SK-N-SH (cell line): ENCODE data around the gene GDPGP1. TPM values are rescaled to one million over a fixed set of nuclear protein-coding genes. Genes with fewer than 3 reads are reported as not detected.
"Not testable (repeated sequence)": the region's sequence is repeated elsewhere in the genome, so short reads cannot be mapped to it uniquely, and the experiment has no call there.

Source experiments
- CTCF ChIA-PET: fragments of 300-600, 350-600 bp; formaldehyde crosslinking; extraction: SDS; loops from one replicate; lab custom pipeline; 2021; lab: Yijun Ruan, JAX
- POLR2A ChIA-PET: fragments of 350-600 bp; sonication (Branson Sonifier 250); formaldehyde crosslinking; extraction: SDS; loops from one replicate; lab custom pipeline; 2020; ENCODE audit warnings: antibody characterized with exemption, inconsistent platforms; lab: Yijun Ruan, JAX
- DNase-seq: peaks from one replicate; pipeline ENCODE4 v3.0.0; 2012
- H2AFZ ChIP-seq: fragments of 200-600 bp; sonication (generic); 2 replicates; pipeline ENCODE4 v1.8.1; 2016; ENCODE audit warnings: antibody characterized with exemption, mild to moderate bottlenecking, low read depth
- H3F3A ChIP-seq: fragments of 200-600 bp; sonication (generic); replicated peaks from 2 replicates; pipeline ENCODE3; 2016; ENCODE audit warnings: antibody characterized with exemption, mild to moderate bottlenecking; ENCODE audit not compliant: insufficient read depth
- H3K27ac ChIP-seq, 2 experiments: fragments of 200-500 bp in 1 of 2; fragments of 200-600 bp in 1 of 2; sonication (Bioruptor generic) in 1 of 2; sonication (generic), shearing (Covaris generic) in 1 of 2; 2 replicates each; pipeline versions ENCODE4 v1.5.1 to v1.6.1; 2014 to 2016; ENCODE audit warnings: low read depth in 2 of 2, inconsistent platforms in 1 of 2, low read length in 1 of 2, mild to moderate bottlenecking in 1 of 2, mixed read lengths in 1 of 2
- H3K27me3 ChIP-seq: fragments of 200-600 bp; sonication (generic), shearing (Covaris generic); 2 replicates; pipeline ENCODE4 v1.6.1; 2016; ENCODE audit warnings: mixed run types; ENCODE audit not compliant: insufficient read depth
- H3K36me3 ChIP-seq, 2 experiments: fragments of 200-500 bp in 1 of 2; fragments of 200-600 bp in 1 of 2; sonication (Bioruptor generic) in 1 of 2; sonication (generic) in 1 of 2; replicated peaks in 1 of 2; 2 replicates each; pipeline versions ENCODE3 to v1.5.1; 2014 to 2016; ENCODE audit warnings: low read length in 1 of 2, mild to moderate bottlenecking in 1 of 2; ENCODE audit not compliant: insufficient read depth in 2 of 2, control insufficient read depth in 1 of 2
- H3K4me1 ChIP-seq, 2 experiments: fragments of 200-500 bp in 1 of 2; fragments of 200-600 bp in 1 of 2; sonication (Bioruptor generic) in 1 of 2; sonication (generic), shearing (Covaris generic) in 1 of 2; 2 replicates each; pipeline versions ENCODE4 v1.5.1 to v1.6.1; 2014 to 2016; ENCODE audit warnings: low read depth in 1 of 2, low read length in 1 of 2, mixed run types in 1 of 2; ENCODE audit not compliant: insufficient read depth in 2 of 2, control insufficient read depth in 1 of 2
- H3K4me2 ChIP-seq: fragments of 200-600 bp; sonication (generic), shearing (Covaris generic); 2 replicates; pipeline ENCODE4 v1.6.1; 2017; ENCODE audit warnings: mixed run types
- H3K4me3 ChIP-seq, 2 experiments: fragments of 200-500 bp in 1 of 2; fragments of 200-600 bp in 1 of 2; sonication (Bioruptor generic) in 1 of 2; sonication (generic), shearing (Covaris generic) in 1 of 2; 2 replicates each; pipeline versions ENCODE4 v1.5.1 to v1.8.1; 2014 to 2016; ENCODE audit warnings: low read depth in 2 of 2, inconsistent platforms in 1 of 2, low read length in 1 of 2, mild to moderate bottlenecking in 1 of 2, mixed read lengths in 1 of 2, moderate library complexity in 1 of 2
- H3K79me2 ChIP-seq: fragments of 200-600 bp; sonication (generic); 2 replicates; pipeline ENCODE4 v1.8.1; 2017; ENCODE audit warnings: mild to moderate bottlenecking; ENCODE audit not compliant: insufficient read depth
- H3K9ac ChIP-seq: fragments of 200-600 bp; sonication (generic); 2 replicates; pipeline ENCODE4 v1.6.1; 2017; ENCODE audit warnings: mixed run types
- H3K9me2 ChIP-seq: fragments of 200-600 bp; sonication (generic); 2 replicates; pipeline ENCODE4 v1.6.1; 2017; ENCODE audit warnings: mixed run types
- H3K9me3 ChIP-seq: fragments of 200-600 bp; sonication (generic); 2 replicates; pipeline ENCODE4 v1.6.1; 2017; ENCODE audit warnings: mixed run types, mild to moderate bottlenecking, moderate library complexity
- H4K20me1 ChIP-seq: fragments of 200-600 bp; sonication (generic); 2 replicates; pipeline ENCODE4 v1.6.1; 2017; ENCODE audit warnings: mild to moderate bottlenecking, mixed run types; ENCODE audit not compliant: insufficient read depth
- FOSL2 ChIP-seq: IDR thresholded peaks from 2 replicates; pipeline ENCODE4 v1.4.0; 2012; ENCODE audit warnings: low read depth, mild to moderate bottlenecking, moderate library complexity, borderline replicate concordance
- MXI1 ChIP-seq: IDR thresholded peaks from 2 replicates; pipeline ENCODE4 v1.6.1; 2012; ENCODE audit warnings: mild to moderate bottlenecking, low read depth, low read length, improper control_type of control experiment
- NFIC ChIP-seq: IDR thresholded peaks from 2 replicates; pipeline ENCODE4 v1.4.0; 2012; ENCODE audit warnings: borderline replicate concordance
- REST ChIP-seq: IDR thresholded peaks from 2 replicates; pipeline ENCODE4 v1.6.1; 2012; ENCODE audit warnings: mild to moderate bottlenecking, low read depth, low read length, moderate library complexity
- RFX5 ChIP-seq: IDR thresholded peaks from 2 replicates; pipeline ENCODE4 v1.6.1; 2012; ENCODE audit warnings: mild to moderate bottlenecking, improper control_type of control experiment, low read length
- WGBS: methylation state at CpG from one replicate; pipeline ENCODE4 v1.1.6; 2017; ENCODE audit warnings: low lambda C conversion rate; 5-methylcytosine and 5-hydroxymethylcytosine counted together
- polyA plus RNA-seq, 3 experiments: library from polyadenylated mRNA; depleted of rRNA; stranded (reverse); fragments of >200 nt; gene quantifications; 2 replicates each; pipeline ENCODE4 v1.2.3, GENCODE V29; 2012
- TF ChIP-seq, protein P1 (sequence below): fragments of 150-350 bp; IDR thresholded peaks from 2 replicates; pipeline ENCODE4 v1.6.1; 2016; ENCODE audit warnings: mild to moderate bottlenecking, low read depth, low read length

Gene GDPGP1
- polyA plus RNA-seq, 1 of the 3 experiments (the other 2 are of a cell fraction), result 2.4 TPM

DNA sequence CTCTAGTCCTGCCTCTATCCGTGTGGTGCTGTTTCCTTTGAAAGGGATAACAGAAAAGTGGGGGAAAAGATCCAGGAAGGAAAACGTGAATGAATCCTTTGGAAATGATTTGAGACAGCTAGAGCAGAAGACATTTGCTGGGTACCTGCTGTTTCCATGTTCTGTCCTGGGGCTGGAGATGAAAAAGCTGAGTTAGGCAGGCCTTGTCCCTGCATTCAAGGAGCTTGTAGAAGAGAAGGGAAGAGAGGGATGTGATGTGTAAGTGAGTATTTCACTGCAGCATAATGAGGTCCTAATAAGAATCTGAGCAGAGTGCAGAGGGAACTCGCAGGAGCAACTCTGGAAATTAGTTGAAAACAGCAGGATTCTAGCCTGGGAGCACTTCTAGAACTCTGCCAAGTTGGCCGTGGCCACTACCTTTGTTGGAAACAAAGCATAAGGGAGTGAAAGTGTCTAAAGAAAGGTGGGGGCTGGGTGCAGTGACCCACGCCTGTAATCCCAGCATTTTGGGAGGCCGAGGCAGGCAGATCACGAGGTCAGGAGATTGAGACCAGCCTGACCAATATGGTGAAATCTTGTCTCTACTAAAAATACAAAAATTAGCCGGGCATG is 46.6 kb upstream of the GDPGP1 start:
- H2AFZ ChIP-seq, result no peak overlapping the region
- H3K9me2 ChIP-seq, result no peaks in the 10 kb centered on the region
- peaks cover 8% of the 10 kb centered on the region for H3K79me2 ChIP-seq
- WGBS, result 84% methylated on average over 8 of the region's 8 CpGs
- ChIA-PET CTCF (interaction anchor here (0.8 to 3.9 kb wide), 4 partner anchors 10 to 45 kb away, joined by 3 to 17 read pairs (median 4); no protein-coding TSS in a partner anchor), POLR2A (interaction anchor here (1.2 kb wide), 1 partner anchor 13 kb away, joined by 5 read pairs; no protein-coding TSS in a partner anchor)
- no peaks in the 10 kb centered on the region for H3K36me3 ChIP-seq
- TF ChIP-seq NFIC (no peak), MXI1 (no peak)
- H3F3A ChIP-seq, result peaks cover 25% of the 10 kb centered on the region
- no peak overlapping the region for H3K4me3 ChIP-seq
- H3K9me3 ChIP-seq, result no peaks in the 10 kb centered on the region
- H3K27me3 ChIP-seq, result no peaks in the 10 kb centered on the region
- peaks cover 6 to 41% of the 10 kb centered on the region in 2 experiments; a peak in 3 of 4 replicates for H3K4me1 ChIP-seq
- H3K27ac ChIP-seq, result peak overlapping the region in 1 of 2 experiments; percentile 34; a peak in 3 of 4 replicates
- no peak for DNase-seq
- H3K4me2 ChIP-seq, result no peak overlapping the region
- no peak overlapping the region for H3K9ac ChIP-seq
- no peaks in the 10 kb centered on the region for H4K20me1 ChIP-seq

- H3K9ac ChIP-seq, POLR2A ChIA-PET, H3K4me3 ChIP-seq, H4K20me1 ChIP-seq, H3K79me2 ChIP-seq, H3K27ac ChIP-seq, H3K4me2 ChIP-seq, H3K9me2 ChIP-seq, DNase-seq, H3K36me3 ChIP-seq, H2AFZ ChIP-seq, H3K9me3 ChIP-seq, H3K27me3 ChIP-seq: not testable (repeated sequence)
- WGBS, result 94% methylated on average over 7 of the region's 7 CpGs
- Histone ChIP-seq H3F3A (peaks cover 25% of the 10 kb centered on the region), H3K4me1 (peaks cover 8 to 47% of the 10 kb centered on the region in 2 experiments; a peak in 3 of 4 replicates)
- CTCF ChIA-PET, result interaction anchor here (3.9 kb wide), 1 partner anchor 33 kb away, joined by 17 read pairs; no protein-coding TSS in a partner anchor
Observed at GRCh38 chr15:90188065-90188464, 45.9 kb upstream of the GDPGP1 start.

DNA sequence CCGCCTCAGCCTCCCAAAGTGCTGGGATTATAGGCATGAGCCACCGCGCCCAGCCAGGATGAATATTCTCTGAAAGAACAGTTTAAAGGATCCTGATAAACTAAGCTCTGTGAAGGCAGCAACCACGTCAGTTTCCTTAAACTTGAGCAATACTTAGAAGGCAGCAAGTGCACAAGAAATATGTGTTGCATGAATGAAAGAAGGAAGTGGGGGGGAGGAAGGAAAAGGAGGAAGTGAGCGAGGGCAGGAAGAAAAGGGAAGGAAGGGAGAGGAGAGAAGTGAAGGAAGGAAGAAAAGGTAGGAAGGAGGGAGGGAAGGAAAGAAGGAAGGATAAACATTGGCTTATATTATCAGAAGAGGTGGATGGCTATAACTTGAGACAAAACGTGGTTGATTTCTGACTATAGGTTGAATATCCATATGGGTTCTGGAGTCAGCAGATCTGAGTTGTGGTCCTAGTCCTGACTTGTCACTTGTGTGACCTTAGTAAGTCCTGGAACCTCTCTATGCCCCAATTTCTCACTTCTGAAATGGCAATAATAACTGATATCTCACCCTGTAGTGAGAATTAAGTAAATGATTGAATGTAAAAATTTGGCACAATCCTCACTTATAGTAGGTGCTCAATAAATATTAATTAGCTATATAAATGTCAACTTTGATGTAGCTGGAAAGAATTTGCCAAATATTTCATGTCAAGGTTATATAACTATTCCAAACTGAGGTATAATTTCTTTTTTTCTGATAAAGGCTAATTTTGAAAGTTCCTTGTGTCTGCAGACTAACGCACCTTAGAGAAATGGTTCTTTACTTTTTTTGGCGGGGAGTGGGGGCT is 44.9 kb upstream of the GDPGP1 start:
- H3K27ac ChIP-seq, result no peak overlapping the region
- H4K20me1 ChIP-seq, result no peaks in the 10 kb centered on the region
- TF ChIP-seq, protein P1, sequence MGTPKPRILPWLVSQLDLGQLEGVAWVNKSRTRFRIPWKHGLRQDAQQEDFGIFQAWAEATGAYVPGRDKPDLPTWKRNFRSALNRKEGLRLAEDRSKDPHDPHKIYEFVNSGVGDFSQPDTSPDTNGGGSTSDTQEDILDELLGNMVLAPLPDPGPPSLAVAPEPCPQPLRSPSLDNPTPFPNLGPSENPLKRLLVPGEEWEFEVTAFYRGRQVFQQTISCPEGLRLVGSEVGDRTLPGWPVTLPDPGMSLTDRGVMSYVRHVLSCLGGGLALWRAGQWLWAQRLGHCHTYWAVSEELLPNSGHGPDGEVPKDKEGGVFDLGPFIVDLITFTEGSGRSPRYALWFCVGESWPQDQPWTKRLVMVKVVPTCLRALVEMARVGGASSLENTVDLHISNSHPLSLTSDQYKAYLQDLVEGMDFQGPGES, result no peak
- TF ChIP-seq REST (no peak), FOSL2 (no peak), NFIC (no peak), RFX5 (no peak)
- no peak for DNase-seq
- no peak overlapping the region for H3K9ac ChIP-seq
- H3K4me2 ChIP-seq, result no peak overlapping the region
- H3K4me3 ChIP-seq, result no peak overlapping the region
- no peaks in the 10 kb centered on the region for H3K9me2 ChIP-seq
- ChIA-PET POLR2A (no interaction called here), CTCF (interaction anchor here (3.9 to 4.4 kb wide), 2 partner anchors 12 to 32 kb away, joined by 17 to 22 read pairs; partner anchors contain the start of gene SEMA4B)
- H3K79me2 ChIP-seq, result peaks cover 8% of the 10 kb centered on the region
- H3K27me3 ChIP-seq, result no peaks in the 10 kb centered on the region
- no peak overlapping the region for H2AFZ ChIP-seq
- 95% methylated on average over 8 of the region's 8 CpGs for WGBS
- H3K4me1 ChIP-seq, result peaks cover 8 to 48% of the 10 kb centered on the region in 2 experiments; a peak in 3 of 4 replicates
- H3F3A ChIP-seq, result peaks cover 20% of the 10 kb centered on the region
- H3K36me3 ChIP-seq, result no peaks in the 10 kb centered on the region
- H3K9me3 ChIP-seq, result no peaks in the 10 kb centered on the region
